Right cardiac atrium (tissue), 5 donors: ENCODE measurements around the gene POLD1. TPM values are rescaled to one million over a fixed set of nuclear protein-coding genes. Genes with fewer than 3 reads are reported as not detected.
"Not testable (repeated sequence)": the region's sequence is repeated elsewhere in the genome, so short reads cannot be mapped to it uniquely, and the experiment has no call there.

Experiments
- ATAC-seq, 2 donors: fragments of 200-7000 bp; cut with Tn5 transposase; one replicate each; pipeline versions ENCODE4 v1.8.0 to v1.9.1; 2020; ENCODE audit warnings: moderate library complexity in 2 of 2, mild to moderate bottlenecking in 1 of 2
- DNase-seq, 3 donors: peaks; one replicate each; pipeline ENCODE4 v3.0.0-alpha.2; 2020
- H3K27ac ChIP-seq: one replicate; pipeline ENCODE4 v1.5.1; 2013; ENCODE audit warnings: mild to moderate bottlenecking, low read length, control low read depth, moderate library complexity
- H3K27me3 ChIP-seq: one replicate; pipeline ENCODE4 v1.6.1; 2013; ENCODE audit not compliant: control insufficient read depth, insufficient read depth
- H3K4me1 ChIP-seq: one replicate; pipeline ENCODE4 v1.6.1; 2013; ENCODE audit warnings: low read length; ENCODE audit not compliant: control insufficient read depth, insufficient read depth
- H3K4me3 ChIP-seq: one replicate; pipeline ENCODE4 v1.5.1; 2013; ENCODE audit warnings: low read length, control low read depth
- H3K9me3 ChIP-seq: one replicate; pipeline ENCODE4 v1.6.1; 2013; ENCODE audit warnings: low read length; ENCODE audit not compliant: control insufficient read depth
- WGBS: extraction: QIAGEN DNeasy Blood & Tissue Kit; methylation state at CpG from one replicate; pipeline ENCODE4 v1.1.7; 2013; 5-methylcytosine and 5-hydroxymethylcytosine counted together
- intact Hi-C, 4 donors: fragments of 100-400 bp; cut with DNase I; formaldehyde crosslinking; loops; one replicate each; pipeline versions ENCODE4 v1.11.0 to v1.14.0; 2022 to 2023
- polyA plus RNA-seq: library from polyadenylated mRNA; stranded (reverse); fragments of 200-250 nt; gene quantifications from one replicate; pipeline ENCODE4 v1.2.3, GENCODE V29; 2013
- total RNA-seq, 4 donors: library from RNA; stranded (reverse); fragmentation: NEBNext Ultra II Directional; extraction: Animal tissue kit (Norgen Biotek cat#: 25700); gene quantifications; one replicate each; pipeline ENCODE4 v1.2.1, GENCODE V29; 2021
- donor health status: healthy with polysubstance abuse.
- donor health status: DM: no; HTN: yes; CAD: no.
- donor health status: DM: no; HTN: no; CAD: no.
- donor health status: DM: no; HTN: yes; CAD: no; lungs with severe emphysema.
- donor health status: DM: yes; HTN: yes; CAD: no.

Gene POLD1
- total and polyA plus RNA-seq, 5 donors: 8.7 to 12.5 (median 11.2) TPM

GRCh38 chr19:50353487-50353880, 30.7 kb upstream of the POLD1 start:
- not testable (repeated sequence) for H3K4me1 ChIP-seq

DNA sequence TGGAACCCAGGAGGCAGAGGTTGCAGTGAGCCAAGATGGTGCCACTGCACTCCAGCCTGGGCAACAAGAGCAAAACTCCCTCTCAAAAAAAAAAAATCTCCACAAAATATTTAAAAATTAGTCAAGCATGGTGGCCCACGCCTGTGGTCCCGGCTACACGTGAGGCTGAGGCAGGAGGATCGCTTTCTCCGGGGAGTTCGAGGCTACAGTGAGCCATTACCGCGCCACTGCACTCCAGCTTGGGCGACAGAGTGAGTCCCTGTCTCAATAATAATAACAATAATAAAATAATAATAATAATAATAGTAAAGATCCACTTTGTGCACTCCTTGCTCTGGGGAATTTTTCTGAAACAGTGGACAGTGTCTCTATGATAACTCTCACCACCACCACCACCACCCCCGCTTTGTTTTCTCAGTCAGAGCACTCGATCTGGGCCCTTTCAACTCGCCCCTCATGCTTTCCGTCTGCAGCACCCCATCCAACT, 27.4 kb upstream of the POLD1 start:
- H3K4me3 ChIP-seq: no peak overlapping the region
- no peak overlapping the region for H3K27ac ChIP-seq
- no peaks in the 10 kb centered on the region for H3K27me3 ChIP-seq
- DNase-seq (no peak), ATAC-seq (no peak)
- H3K4me1 ChIP-seq: no peaks in the 10 kb centered on the region
- intact Hi-C loops: loop anchor here in 2 of 4 donors (5.0 to 10.0 kb wide), 2 partner anchors 106 to 428 kb away; no protein-coding TSS in a partner anchor
- no peaks in the 10 kb centered on the region for H3K9me3 ChIP-seq
- 35% methylated on average over 13 of the region's 13 CpGs for WGBS

More at GRCh38 chr19:50353487-50353880, 30.7 kb upstream of the POLD1 start:
- H3K27ac ChIP-seq, H3K4me3 ChIP-seq, H3K9me3 ChIP-seq, H3K27me3 ChIP-seq, DNase-seq, ATAC-seq: not testable (repeated sequence)
- WGBS: 92% methylated on average over 7 of the region's 7 CpGs
- intact Hi-C loops: loop anchor here in 1 of 4 donors (10.0 kb wide), 1 partner anchor 431 kb away; no protein-coding TSS in a partner anchor

- Histone ChIP-seq H3K4me3 (peak overlapping the region; percentile 45), H3K27me3 (no peaks in the 10 kb centered on the region), H3K9me3 (no peaks in the 10 kb centered on the region), H3K4me1 (no peaks in the 10 kb centered on the region), H3K27ac (peak overlapping the region; percentile 96)
- intact Hi-C loops: loop anchor here in 2 of 4 donors (5.0 to 10.0 kb wide), 2 partner anchors 105 to 427 kb away; no protein-coding TSS in a partner anchor
- WGBS: 11% methylated on average over 54 of the region's 54 CpGs
- ATAC-seq: peak; percentile 73 to 81
- peak; percentile 75 to 91 (median 89) for DNase-seq
Measured at GRCh38 chr19:50357178-50358100, 26.7 kb upstream of the POLD1 start.

DNA sequence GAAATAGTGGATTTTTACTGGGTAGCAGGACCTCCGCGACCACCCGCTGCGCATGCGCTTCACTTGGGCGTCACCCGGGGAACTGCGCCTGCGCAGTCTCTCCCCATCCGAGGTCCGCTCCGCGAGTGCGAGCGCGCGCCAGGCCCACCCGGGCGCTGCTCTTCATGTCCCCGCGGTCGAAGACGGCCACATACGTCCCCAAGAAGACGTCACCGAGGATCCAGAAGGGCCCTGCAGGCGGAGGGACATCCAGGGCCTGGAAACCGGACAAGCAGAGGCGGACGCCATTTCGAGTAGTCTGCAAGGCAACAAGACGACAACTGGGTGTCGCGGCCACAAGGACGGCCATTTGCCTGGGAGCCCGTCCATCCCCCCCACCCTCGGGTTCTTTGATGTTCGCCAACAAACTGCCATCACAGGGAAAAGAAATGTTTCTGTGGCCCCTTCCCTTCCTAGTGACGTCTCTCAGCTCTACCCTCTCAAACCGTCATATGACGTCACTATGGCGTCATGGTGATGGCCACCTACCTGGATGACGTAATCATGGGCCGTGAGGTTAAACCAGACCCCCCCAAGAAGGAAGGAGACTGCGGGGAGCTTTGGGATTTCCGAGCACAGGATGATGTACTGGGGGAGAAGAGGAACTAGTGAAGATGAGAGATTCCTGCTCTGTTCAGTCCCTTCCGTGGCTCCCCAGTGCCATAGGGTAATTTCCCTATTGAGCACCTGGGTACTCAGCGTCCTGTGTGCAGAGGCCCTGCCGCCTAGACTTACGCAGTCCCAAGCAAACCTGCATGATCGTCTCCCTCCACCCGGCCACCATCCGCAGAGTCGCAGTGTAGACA, 25.4 kb upstream of the POLD1 start:
- Histone ChIP-seq H3K27ac (peak overlapping the region; percentile 45), H3K27me3 (no peaks in the 10 kb centered on the region), H3K9me3 (no peaks in the 10 kb centered on the region), H3K4me3 (peak overlapping the region; percentile 45), H3K4me1 (no peaks in the 10 kb centered on the region)
- 31% methylated on average over 54 of the region's 54 CpGs for WGBS
- ATAC-seq (peak; percentile 74 to 78), DNase-seq (peak; percentile 83 to 92 (median 90))
- intact Hi-C loops: loop anchor here in 2 of 4 donors (5.0 to 10.0 kb wide), 2 partner anchors 104 to 426 kb away; no protein-coding TSS in a partner anchor

DNA sequence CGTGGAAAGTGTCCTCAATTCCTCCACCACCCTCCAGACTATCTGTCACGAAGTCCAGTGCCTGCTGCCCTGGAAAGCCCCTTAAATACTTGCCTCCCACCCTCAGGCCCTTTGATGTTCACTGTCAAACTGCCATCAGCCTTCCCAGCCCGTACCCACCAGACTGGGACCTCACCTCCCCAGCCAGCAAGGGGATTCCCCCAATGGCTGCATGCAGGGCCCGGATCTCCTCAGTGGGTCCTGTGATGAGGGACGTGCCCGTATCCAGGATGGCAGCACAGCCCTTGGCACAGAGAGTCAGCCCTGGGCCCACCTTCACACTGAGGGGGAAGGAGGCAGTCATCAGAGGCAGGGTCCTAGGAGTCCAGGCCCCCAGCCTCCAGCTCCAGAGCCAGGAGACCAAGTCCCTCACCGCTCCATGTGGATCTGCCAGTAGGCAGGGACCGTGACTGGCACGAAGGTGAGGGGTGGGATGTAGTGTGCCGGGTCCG, 24.8 kb upstream of the POLD1 start:
- no peak overlapping the region for H3K27ac ChIP-seq
- DNase-seq (no peak), ATAC-seq (no peak)
- intact Hi-C loops: loop anchor here in 2 of 4 donors (5.0 to 10.0 kb wide), 2 partner anchors 103 to 425 kb away; no protein-coding TSS in a partner anchor
- H3K4me3 ChIP-seq: no peak overlapping the region
- WGBS: 95% methylated on average over 11 of the region's 11 CpGs
- no peaks in the 10 kb centered on the region for H3K4me1 ChIP-seq
- no peaks in the 10 kb centered on the region for H3K9me3 ChIP-seq
- no peaks in the 10 kb centered on the region for H3K27me3 ChIP-seq

DNA sequence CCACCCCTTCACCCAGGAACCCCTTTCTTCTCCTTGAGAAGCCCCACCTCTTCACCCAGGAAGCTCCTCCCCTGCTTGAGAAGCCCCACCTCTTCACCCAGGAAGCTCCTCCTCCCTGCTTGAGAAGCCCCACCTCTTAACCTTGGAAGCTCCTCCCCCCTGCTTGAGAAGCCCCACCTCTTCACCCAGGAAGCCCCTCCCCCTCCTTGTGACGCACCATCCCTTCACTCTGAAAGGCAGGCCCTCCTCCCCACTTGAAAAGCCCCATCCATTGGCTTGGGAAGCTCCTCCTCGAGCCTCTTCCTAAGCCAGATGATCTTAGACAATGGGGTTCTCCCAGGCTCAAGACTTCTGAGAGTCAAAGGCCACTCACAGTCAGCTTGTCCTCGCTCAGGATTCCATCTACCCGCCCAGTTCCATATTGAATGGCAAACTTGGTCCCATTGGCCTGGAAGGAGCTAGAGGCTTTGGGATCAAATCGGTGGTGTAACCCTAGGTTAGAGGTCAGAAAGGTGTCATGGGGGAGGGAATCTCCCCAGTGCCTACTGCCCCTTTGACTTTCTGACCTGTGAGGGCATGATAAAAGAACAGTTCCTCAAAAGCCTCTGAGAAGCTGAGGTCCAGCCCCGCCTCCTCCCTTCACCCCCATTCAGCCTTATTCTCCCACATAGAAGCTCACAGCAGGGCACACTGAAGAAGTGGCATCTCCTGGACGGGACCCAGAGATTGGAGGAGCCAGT, 22.7 kb upstream of the POLD1 start:
- H3K9me3 ChIP-seq: no peaks in the 10 kb centered on the region
- H3K27ac ChIP-seq: no peak overlapping the region
- no peak for ATAC-seq
- 91% methylated on average over 7 of the region's 7 CpGs for WGBS
- H3K4me3 ChIP-seq: no peak overlapping the region
- no peak for DNase-seq
- no peaks in the 10 kb centered on the region for H3K4me1 ChIP-seq
- no peaks in the 10 kb centered on the region for H3K27me3 ChIP-seq
- intact Hi-C loops: loop anchor here in 3 of 4 donors (5.0 to 10.0 kb wide), 5 partner anchors 51 to 423 kb away; no protein-coding TSS in a partner anchor

DNA sequence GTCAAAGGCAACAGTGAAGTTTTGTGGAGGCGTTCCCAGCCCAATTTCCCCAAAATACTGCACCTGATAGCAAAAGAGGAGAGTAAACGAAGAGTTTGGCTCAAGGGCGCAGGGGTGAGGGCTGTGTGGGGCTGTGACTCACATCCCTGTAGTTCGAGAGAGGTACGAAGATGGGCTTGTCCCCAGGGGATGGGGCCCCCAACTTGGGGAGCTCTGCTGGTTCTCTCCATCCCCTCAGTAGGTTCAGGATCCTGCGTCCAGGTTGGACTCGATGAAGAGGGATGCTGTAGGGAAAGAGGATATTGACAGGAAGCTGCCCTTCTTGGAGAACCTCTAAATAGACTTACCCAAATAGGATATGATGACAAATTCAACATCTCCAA, 22.1 kb upstream of the POLD1 start:
- DNase-seq (no peak), ATAC-seq (no peak)
- Histone ChIP-seq H3K9me3 (no peaks in the 10 kb centered on the region), H3K27ac (no peak overlapping the region), H3K4me3 (no peak overlapping the region), H3K4me1 (no peaks in the 10 kb centered on the region), H3K27me3 (no peaks in the 10 kb centered on the region)
- intact Hi-C loops: loop anchor here in 3 of 4 donors (5.0 to 10.0 kb wide), 5 partner anchors 50 to 423 kb away; no protein-coding TSS in a partner anchor
- 81% methylated on average over 7 of the region's 7 CpGs for WGBS

DNA sequence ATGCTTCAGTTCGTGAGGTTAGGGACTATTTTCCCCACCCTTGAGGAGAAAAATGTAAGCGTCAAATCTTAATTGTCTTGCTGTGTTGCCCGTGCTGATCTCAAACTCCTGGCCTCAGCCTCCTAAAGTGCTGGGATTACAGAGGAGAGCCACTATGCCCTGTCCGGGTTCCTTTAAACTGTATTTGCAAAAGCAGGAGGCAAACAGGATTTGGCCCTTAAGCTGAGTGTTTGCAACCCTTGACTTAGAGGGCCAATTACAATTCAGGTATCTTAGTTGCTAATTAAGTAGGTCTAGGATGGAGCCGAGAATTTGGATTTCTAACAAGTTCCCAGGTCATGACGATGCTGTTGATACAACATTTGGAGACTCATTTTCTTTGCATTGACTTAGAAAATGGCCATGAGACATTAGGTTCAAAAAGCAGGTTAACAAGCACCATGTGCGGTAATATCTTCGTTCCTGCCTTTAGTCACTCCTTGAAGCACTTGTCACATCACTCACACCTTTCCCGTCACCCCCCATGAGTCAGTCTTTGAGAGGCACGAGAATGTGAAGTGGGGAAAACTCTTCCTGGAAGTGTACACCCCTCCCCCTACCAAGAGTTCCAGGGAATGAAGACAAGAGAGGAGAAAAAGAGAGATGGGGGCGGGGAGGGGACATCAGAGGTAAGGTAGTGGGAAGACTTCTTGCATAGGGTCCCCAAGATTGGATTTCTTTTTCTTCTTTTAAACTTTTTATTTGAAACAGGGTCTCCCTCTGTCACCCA, 21.3 kb upstream of the POLD1 start:
- Histone ChIP-seq H3K9me3 (no peaks in the 10 kb centered on the region), H3K4me3 (no peak overlapping the region), H3K27ac (no peak overlapping the region), H3K27me3 (no peaks in the 10 kb centered on the region), H3K4me1 (no peaks in the 10 kb centered on the region)
- 53% methylated on average over 11 of the region's 11 CpGs for WGBS
- intact Hi-C loops: loop anchor here in 3 of 4 donors (5.0 to 10.0 kb wide), 5 partner anchors 49 to 422 kb away; no protein-coding TSS in a partner anchor
- DNase-seq (no peak), ATAC-seq (no peak)

DNA sequence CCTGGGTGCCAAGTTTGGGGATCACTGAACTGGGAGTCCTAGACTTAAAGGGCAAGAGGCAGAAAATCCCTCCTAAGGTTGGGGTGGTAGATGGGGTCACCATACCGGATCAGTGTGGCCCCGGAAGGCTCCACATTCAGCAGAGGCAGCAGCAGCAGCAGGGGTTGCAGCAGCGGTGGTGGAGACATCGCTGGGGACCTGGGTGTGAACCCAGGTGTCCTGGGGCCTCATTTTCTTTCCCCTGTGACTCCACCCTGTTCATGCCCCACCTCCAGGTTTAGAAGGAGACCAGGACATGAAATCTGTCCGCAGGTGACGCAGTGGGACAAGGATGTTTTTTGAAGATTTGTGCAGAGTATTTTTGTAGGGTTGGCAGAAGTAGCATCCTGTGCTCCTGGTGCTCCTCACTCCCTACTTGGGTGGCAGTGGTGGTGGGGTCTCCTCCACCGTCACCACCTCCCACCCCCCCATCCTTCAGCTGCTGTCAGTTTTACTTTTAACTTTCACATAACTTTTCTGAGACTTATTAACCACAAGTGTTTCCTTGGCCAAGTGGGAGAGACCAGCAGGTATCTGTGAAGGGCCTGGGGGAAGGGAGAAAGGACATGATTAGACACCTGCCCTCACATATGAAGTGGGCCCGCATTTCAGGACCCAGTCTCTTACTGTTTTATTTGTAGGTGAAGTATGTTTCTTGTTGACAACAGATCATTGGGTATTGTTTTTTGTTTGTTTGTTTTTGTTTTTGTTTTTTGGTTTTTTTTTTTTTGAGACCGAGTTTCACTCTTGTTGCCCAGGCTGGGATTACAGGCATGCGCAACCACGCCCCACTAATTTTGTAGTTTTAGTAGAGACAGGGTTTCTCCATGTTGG, 18.5 kb upstream of the POLD1 start, which contains the start of gene NAPSA:
NAPSA (minus strand) TSS at position 206 of the 873 bp plus-strand sequence; CDS start at position 188, 18 bp downstream.
- H3K4me3 ChIP-seq: no peak within 1 kb of the TSS
- H3K27me3 ChIP-seq: no peaks in the 10 kb centered on the region
- H3K27ac ChIP-seq: no peak within 1 kb of the TSS
- H3K4me1 ChIP-seq: no peaks in the 10 kb centered on the region
- WGBS: 82% methylated on average over 11 of the region's 11 CpGs
- no peak for ATAC-seq
- intact Hi-C loops: loop anchor here (5.0 to 10.0 kb wide), 4 partner anchors 47 to 419 kb away; no protein-coding TSS in a partner anchor
- no peak for DNase-seq
- no peaks in the 10 kb centered on the region for H3K9me3 ChIP-seq
